ENCODE data around the gene PCSK5. TPM values are rescaled to one million over a fixed set of nuclear protein-coding genes. Genes with fewer than 3 reads are reported as not detected.

Gene PCSK5
- total RNA-seq, 2 donors from 2014 or later: 2.4 to 32.2 TPM

DNA sequence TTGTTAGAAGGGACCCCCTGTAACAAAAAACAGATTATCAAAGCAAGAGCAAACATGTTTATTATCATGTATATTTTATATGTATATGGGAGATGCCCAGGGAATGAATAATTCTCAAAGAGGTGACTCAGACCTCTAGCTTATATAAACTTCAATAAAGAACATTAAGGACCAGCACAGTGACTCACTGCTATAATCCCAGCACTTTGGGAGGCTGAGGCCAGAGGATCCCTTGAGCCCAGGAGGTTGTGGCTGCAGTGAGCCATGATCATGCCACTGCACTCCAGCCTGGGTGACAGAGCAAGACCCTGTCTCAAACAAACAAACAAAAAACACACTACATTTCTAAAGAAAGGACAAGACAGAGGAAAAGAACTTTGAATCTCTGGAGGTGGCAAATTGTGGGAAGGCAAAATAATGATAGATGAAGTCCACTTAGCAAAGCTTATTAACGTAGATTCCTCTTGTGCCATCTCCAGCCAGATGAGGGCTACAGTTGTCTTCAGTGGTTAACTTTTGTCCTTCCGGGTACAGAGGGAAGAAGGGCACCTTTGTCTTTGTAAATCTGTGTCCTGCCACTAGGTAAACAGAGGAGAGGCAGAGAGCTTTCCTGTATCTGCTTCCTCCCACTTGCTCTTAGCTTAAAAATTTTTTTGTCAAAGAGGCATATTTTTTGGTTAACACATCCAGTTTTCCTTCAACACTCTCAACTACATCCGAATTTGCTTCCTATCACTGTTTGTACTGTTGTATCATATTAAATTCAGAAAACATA, 511.3 kb downstream of the PCSK5 start:
- H3K9me3 ChIP-seq: no peaks in the 10 kb centered on the region
- intact Hi-C loops (cut with DNase I): no loop called here
- WGBS: 55% methylated on average over 3 of the region's 3 CpGs
- DNase-seq (ENCODE audit: low spot score): no peak
- TF ChIP-seq POLR2AphosphoS5 (IDR thresholded peaks at IDR 0.05): no peak
- TF ChIP-seq, protein P1, sequence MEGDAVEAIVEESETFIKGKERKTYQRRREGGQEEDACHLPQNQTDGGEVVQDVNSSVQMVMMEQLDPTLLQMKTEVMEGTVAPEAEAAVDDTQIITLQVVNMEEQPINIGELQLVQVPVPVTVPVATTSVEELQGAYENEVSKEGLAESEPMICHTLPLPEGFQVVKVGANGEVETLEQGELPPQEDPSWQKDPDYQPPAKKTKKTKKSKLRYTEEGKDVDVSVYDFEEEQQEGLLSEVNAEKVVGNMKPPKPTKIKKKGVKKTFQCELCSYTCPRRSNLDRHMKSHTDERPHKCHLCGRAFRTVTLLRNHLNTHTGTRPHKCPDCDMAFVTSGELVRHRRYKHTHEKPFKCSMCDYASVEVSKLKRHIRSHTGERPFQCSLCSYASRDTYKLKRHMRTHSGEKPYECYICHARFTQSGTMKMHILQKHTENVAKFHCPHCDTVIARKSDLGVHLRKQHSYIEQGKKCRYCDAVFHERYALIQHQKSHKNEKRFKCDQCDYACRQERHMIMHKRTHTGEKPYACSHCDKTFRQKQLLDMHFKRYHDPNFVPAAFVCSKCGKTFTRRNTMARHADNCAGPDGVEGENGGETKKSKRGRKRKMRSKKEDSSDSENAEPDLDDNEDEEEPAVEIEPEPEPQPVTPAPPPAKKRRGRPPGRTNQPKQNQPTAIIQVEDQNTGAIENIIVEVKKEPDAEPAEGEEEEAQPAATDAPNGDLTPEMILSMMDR (IDR thresholded peaks at IDR 0.05): peak in 1 of 4 experiments; percentile 3
- H3K27me3 ChIP-seq (replicated peaks; ENCODE audit: insufficient read depth): no peaks in the 10 kb centered on the region
- peak overlapping the region; percentile 15 to 66 for H3K27ac ChIP-seq
- H3K4me3 ChIP-seq: no peak overlapping the region
- H3K36me3 ChIP-seq: no peaks in the 10 kb centered on the region
- peaks cover 4% of the 10 kb centered on the region for H3K4me1 ChIP-seq (replicated peaks)

DNA sequence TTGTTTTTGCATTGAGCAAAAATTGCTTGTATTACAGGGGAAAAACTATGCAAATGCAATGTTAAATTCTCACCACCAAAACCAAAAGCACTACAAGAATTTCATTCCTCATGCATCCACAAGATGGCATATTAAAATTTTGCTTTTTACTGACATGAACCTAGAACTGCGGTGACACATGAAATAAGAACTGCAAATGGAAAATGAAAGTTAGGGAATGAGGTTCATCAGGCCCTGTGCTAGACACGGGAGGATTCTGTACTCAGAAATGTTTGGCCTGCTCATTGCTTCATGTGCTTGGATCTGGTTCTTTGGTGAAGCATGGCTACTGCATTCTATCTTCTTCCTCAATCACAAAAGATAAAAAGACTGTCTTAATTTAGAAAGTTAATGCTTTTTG, 512.9 kb downstream of the PCSK5 start:
- Histone ChIP-seq H3K9me3 (no peaks in the 10 kb centered on the region), H3K27me3 (replicated peaks; ENCODE audit: insufficient read depth) (no peaks in the 10 kb centered on the region), H3K4me3 (no peak overlapping the region), H3K27ac (peak overlapping the region in 1 of 2 donors; percentile 66), H3K4me1 (replicated peaks) (peaks cover 4% of the 10 kb centered on the region), H3K36me3 (no peaks in the 10 kb centered on the region)
- WGBS: 2% methylated on average over 2 of the region's 2 CpGs
- intact Hi-C loops (cut with DNase I): no loop called here
- DNase-seq (ENCODE audit: low spot score): no peak
- TF ChIP-seq POLR2AphosphoS5 (IDR thresholded peaks at IDR 0.05): peak; percentile 28
- TF ChIP-seq POLR2A (IDR thresholded peaks at IDR 0.05): no peak
- TF ChIP-seq, protein P1 (IDR thresholded peaks at IDR 0.05): peak in 3 of 4 experiments; percentile 51 to 72 (median 64)

DNA sequence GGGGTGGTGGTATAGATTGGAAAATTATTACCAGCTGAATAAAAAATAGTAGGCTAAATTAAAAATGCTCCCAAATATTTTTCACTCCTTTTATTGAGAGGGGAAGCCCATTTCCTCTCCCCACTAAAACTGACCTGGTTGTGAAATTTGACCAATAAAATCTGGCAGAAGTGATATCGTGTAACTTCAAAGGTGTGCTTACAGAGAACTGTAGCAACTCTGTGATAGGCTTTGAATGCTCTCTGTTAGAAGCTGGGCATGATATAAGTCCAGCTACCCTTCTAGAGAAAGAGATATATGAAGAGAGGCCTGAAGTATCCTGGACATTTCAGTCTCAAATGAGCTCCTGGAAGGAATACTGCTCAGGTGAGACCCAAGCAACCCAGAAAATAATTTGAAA, 513.9 kb downstream of the PCSK5 start:
- DNase-seq (ENCODE audit: low spot score): no peak
- WGBS: 39% methylated on average over 1 of the region's 1 CpG
- peaks cover 4% of the 10 kb centered on the region for H3K4me1 ChIP-seq (replicated peaks)
- H3K9me3 ChIP-seq: no peaks in the 10 kb centered on the region
- intact Hi-C loops (cut with DNase I): no loop called here
- H3K36me3 ChIP-seq: no peaks in the 10 kb centered on the region
- no peaks in the 10 kb centered on the region for H3K27me3 ChIP-seq (replicated peaks; ENCODE audit: insufficient read depth)
- no peak overlapping the region for H3K4me3 ChIP-seq
- H3K27ac ChIP-seq: no peak overlapping the region
- TF ChIP-seq POLR2A (IDR thresholded peaks at IDR 0.05) (no peak), POLR2AphosphoS5 (IDR thresholded peaks at IDR 0.05) (no peak)
- TF ChIP-seq, protein P1 (IDR thresholded peaks at IDR 0.05): no peak

DNA sequence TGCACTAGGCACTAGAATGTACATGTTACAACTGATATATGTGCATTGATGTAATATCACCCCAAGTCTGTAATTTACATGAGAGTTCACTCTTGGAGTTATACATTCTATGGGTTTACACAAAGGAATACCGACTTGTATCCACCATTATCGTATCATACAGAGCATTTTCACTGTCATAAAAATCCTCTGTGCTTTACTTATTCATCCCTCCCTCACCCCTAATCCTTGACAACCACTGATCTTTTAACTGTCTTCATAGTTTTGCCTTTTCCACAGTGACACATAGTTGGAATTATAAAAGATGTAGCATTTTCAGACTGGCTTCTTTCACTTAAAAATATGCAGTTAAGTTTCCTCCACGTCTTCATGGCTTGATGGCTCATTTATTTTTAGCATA, 514.9 kb downstream of the PCSK5 start:
- 74% methylated on average over 3 of the region's 3 CpGs for WGBS
- DNase-seq (ENCODE audit: low spot score): no peak
- Histone ChIP-seq H3K36me3 (no peaks in the 10 kb centered on the region), H3K4me3 (no peak overlapping the region), H3K9me3 (no peaks in the 10 kb centered on the region), H3K4me1 (replicated peaks) (peaks cover 4% of the 10 kb centered on the region), H3K27me3 (replicated peaks; ENCODE audit: insufficient read depth) (no peaks in the 10 kb centered on the region), H3K27ac (no peak overlapping the region)
- intact Hi-C loops (cut with DNase I): no loop called here
- TF ChIP-seq POLR2AphosphoS5 (IDR thresholded peaks at IDR 0.05): no peak

GRCh38 chr9:76405868-76406267, 515.4 kb downstream of the PCSK5 start:
- H3K4me1 ChIP-seq (replicated peaks): peaks cover 4% of the 10 kb centered on the region
- intact Hi-C loops (cut with DNase I): no loop called here
- TF ChIP-seq, protein P1 (IDR thresholded peaks at IDR 0.05): no peak
- no peak for TF ChIP-seq POLR2AphosphoS5 (IDR thresholded peaks at IDR 0.05)
- H3K4me3 ChIP-seq: no peak overlapping the region
- no peaks in the 10 kb centered on the region for H3K36me3 ChIP-seq
- no peaks in the 10 kb centered on the region for H3K9me3 ChIP-seq
- DNase-seq (ENCODE audit: low spot score): no peak
- no peak overlapping the region for H3K27ac ChIP-seq
- H3K27me3 ChIP-seq (replicated peaks; ENCODE audit: insufficient read depth): no peaks in the 10 kb centered on the region

Measured in prostate gland (tissue), 2 donors.